Occipital lobe (tissue), 2 donors: Measurements from ENCODE around the gene WWOX. TPM values are rescaled to one million over a fixed set of nuclear protein-coding genes. Genes with fewer than 3 reads are reported as not detected.
A peak's percentile ranks its signal among the peaks of the same experiment; 100 is the strongest.

ENCODE experiments used
- DNase-seq: peaks from one replicate; lab custom pipeline; 2025; lab: John Stamatoyannopoulos, UW
- total RNA-seq: library from RNA; depleted of rRNA; stranded (reverse); fragments of >200 nt; gene quantifications from one replicate; pipeline ENCODE4 v1.2.3, GENCODE V29; 2014

WWOX gene
- total RNA-seq, 1 donor from 2014 or later: 20.9 TPM

GRCh38 chr16:78105517-78105916 lies 6.1 kb downstream of the WWOX start:
- no peak for DNase-seq

GRCh38 chr16:78106686-78107085 lies 7.2 kb downstream of the WWOX start:
- DNase-seq: no peak

- no peak for DNase-seq
These were observed 9.0 kb downstream of the WWOX start for GRCh38 chr16:78108451-78108850.

DNA sequence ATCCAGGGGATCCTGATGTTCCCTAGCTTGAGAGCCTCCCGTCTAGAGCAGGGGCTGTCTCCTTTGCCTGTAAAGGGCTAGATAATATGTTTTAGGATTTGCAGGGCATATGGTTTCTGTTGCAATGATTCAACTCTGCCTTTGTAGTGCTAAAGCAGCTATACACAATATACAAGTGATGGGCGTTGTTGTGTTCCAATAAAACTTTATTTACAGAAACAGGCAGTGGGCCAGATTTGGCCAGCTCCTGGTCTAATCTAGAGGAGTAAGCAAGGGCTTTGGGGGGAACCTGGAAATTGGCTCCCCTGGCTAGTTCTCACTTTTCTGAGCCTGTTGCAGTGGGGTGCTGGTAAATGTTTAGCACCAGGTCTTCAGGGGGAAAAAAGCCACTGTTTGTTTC lies 13.8 kb downstream of the WWOX start:
- DNase-seq: no peak

DNA sequence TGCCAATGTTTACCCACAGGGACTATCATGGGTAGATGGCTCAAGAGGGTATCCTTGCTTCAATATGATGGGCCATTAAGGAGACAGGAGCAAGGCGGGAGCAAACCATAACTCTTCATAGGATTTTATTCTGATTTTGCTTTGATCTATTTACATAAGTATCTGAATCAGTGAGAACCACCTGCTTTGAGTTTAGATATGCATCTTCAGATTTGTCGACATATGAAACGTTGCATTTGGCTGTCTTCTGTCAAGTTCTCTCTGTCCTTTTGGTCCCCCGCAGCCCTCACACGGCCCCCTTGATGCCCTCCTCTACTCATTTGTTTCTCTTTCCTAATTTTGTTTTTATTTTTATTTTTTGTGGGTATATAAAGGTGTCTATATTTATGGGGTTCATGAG lies 16.2 kb downstream of the WWOX start:
- DNase-seq: no peak

DNA sequence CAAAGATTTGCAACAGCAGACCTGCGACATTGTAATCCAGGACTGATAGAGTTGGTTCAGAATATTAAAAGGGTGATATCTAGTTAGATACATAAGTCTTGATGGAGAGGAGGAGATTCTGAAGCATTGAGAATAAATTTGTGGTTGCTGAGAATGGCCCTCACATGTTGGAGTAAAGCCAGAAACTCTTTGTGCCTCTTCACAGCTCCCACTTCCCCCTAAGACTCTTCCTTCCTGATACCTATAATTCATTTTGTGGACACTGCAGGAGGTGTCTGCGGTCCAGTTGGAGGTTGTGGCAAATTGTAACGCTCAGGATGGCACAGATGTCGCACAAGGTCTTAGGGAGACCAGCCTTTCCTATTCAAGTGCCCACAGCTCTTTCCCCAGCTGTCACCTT lies 17.5 kb downstream of the WWOX start:
- DNase-seq: no peak

GRCh38 chr16:78117391-78117790 lies 17.9 kb downstream of the WWOX start:
- DNase-seq: no peak

GRCh38 chr16:78118469-78119025 lies 19.1 kb downstream of the WWOX start:
- DNase-seq: no peak

DNA sequence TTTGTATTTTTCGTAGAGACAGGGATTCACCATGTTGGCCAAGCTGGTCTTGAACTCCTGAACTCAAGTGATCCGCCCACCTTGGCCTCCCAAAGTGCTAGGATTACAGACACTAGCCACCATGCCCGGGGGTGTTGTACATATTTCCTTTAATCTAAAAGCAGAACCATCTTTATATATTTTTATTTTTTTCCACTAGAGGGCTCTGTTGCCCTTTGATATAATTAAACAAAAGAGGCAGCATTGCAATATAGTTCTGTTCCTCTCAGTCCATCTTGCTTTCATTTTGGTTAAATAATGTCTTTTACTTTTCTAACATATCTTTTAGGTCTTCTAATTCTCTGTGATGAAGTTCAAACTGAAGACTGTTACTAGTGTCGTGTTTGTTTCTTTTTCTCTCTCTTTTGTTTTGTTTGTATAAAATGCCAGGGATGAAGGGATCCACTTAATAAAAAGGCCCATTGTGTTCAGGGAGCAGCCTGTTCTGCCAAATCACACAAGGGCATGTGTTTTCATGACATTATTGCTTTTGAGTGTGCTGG lies 23.4 kb downstream of the WWOX start:
- DNase-seq: peak; percentile 11

DNA sequence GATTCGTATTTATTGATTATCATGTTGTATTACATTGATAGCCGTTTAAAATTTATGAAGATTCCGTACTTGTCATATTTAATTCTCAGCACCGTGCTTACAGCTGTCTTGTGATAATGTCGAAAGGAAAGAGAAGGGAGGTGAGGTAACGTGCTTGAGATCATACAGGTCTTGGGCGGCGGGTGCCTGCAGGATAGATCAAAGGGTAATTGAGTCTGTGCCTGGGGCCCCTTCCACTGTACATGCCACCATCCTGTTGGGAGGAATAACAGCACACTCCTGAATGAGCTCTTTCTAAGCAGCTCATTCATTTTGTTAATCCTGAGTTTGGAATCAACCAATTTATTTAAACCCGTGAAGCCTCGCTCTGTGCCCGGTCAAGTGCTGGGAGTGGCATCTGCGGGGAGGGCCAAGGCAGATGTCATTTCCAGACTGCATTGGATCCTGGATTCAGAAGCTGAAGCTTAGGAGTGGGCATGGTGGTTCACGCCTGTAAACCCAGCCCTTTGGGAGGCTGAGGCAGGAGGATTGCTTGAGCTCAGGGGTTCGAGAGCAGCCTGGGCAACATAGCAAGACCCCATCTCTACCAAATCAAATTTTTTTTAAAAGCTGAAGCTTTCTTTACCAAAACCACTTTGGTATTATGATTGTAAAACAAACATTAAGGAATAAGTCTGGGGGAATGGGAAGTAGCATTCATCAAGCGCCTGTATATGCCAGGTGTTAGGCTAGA lies 25.8 kb downstream of the WWOX start:
- DNase-seq: no peak

DNA sequence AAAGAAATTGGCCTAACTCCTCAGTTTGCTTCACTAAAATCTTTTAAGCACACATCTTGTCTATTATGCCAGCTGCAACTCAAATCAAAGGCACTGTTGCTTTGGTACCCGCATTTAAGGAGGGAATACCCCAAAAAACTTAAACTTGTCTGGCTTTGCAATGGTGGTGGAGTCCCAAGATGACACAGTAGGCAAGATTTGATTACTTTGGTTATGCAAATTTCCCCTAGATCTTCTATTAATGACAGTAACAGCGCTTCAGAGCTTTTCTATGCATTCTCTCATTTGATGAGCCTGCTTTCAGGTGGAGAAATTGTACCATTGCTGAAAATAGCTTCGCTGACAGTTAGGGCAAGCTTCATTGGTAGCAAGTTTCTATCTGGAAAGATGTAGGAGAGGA lies 27.2 kb downstream of the WWOX start:
- DNase-seq: no peak

DNA sequence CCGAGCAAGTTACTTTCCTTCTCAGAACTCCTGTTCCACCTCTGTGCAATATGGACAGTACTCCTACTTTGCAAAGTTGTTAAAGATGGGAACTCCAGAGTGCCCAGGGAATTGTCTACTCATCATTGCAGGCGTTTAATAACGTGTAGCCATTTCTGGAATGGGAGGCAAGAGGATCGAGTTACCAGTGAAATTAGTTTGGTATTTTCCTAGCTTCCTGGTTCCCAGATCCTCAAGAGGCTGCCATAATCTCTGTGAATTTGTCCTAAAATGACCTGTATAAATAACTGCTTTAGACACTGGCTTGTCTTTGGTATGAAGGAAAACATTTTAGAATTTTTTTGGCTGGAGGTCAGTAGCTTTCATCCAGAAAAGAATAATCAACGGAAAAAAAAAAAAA lies 27.7 kb downstream of the WWOX start:
- DNase-seq: no peak

- DNase-seq: no peak
These were observed 29.5 kb downstream of the WWOX start for GRCh38 chr16:78128913-78129312.

GRCh38 chr16:78129349-78129748 lies 29.9 kb downstream of the WWOX start:
- DNase-seq: no peak

- DNase-seq: no peak
These were observed 30.7 kb downstream of the WWOX start for GRCh38 chr16:78130083-78130608.

- no peak for DNase-seq
These were observed 31.5 kb downstream of the WWOX start for GRCh38 chr16:78130950-78131349.

DNA sequence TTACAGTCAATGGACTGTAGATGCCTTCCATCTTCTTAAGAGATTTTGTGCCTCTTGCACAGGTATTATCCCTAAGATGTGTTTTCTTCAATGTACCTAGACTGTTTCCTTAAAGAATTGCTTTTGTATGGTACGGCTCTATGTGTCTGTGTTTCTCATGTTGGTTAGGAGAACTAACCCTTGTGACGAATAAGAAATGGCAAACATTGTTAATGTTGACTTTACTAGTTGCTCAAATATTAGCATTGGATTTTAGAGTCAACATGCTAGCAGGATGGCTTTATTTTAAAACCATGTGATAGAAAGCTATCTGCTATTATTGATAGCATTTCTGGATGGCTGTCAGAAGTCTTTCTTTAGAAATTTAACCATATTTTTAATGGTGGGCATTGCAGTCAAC lies 34.5 kb downstream of the WWOX start:
- DNase-seq: no peak

GRCh38 chr16:78134944-78135619 lies 35.6 kb downstream of the WWOX start:
- DNase-seq: no peak

GRCh38 chr16:78137179-78137578 lies 37.7 kb downstream of the WWOX start:
- DNase-seq: no peak

DNA sequence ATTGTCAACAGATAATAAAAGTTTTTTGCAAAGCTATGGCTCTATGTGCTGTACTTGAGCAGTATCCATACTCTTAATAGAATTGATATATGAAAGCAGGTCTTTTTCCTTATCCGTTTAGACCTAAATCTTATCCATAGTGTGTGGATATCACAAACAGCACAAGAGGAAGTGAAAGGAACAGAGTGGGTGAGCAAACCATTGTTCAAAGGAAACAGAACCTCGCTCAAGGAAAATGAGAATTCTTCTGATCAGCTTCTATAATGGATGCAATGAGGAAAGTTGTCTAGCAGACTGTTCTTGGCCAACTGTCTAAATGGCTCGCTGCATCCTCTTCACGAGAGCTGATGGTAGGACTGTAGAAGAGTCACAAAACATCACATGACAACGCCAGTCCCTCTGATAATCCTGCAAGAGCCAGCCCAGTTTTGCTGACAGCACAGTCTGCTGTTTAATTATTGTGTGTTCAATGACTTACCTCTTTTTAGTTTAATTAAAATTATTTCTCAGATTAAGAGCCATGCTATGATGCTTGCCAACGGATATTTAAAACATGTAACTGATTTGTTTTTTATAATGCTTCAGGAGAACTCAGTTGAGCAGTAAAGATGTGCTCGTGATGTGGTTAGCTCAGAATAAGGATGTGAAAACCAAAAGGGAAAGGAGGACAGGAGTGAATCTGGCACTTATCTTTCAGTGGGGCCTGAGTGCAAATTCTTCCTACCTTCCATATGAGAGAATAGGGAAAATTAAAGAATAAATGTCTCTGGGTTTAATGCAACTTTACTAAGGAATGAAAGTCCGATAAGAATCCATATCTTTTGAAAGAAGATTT lies 38.5 kb downstream of the WWOX start:
- no peak for DNase-seq

DNA sequence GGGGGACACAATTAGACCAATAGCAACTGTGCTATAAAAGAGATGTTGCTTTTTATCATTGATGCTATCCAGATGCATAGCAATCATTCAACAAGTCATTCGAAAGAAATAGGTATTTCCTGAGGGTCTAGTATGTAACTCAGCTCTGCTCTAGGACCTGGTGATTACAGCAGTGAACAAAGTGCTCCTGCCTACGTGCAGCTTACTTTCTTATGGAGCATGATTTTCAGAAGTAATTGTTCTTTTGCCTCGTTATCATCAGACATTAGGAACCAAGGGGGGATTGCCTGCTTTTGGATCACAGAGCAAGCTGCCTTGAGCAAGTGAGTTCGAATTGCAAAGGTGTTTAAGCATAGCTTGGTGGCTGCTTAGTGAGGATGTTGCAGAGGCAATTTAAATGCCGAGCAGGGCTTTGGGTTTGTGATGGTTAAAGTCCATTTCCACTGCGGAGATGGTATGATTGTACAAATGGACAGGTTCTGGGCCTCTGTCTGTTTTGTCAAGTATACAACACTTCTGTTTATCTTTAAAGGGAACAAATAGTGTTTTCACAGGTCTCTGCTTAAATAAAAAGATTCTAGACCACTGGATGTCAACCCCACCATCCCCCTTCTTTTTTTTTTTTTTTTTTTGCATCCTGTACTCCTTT lies 41.5 kb downstream of the WWOX start:
- no peak for DNase-seq
